Pericardium fibroblast (primary cell): ENCODE results near the gene PLXNC1. TPM values are rescaled to one million over a fixed set of nuclear protein-coding genes. Genes with fewer than 3 reads are reported as not detected.

Experiments used
- total RNA-seq: library from RNA; depleted of rRNA; stranded (reverse); fragments of >200 nt; gene quantifications from 2 replicates; pipeline ENCODE4 v1.2.3, GENCODE V29; 2015

The PLXNC1 gene
- 6.6 and 9.8 TPM in 2 replicates for total RNA-seq

DNA sequence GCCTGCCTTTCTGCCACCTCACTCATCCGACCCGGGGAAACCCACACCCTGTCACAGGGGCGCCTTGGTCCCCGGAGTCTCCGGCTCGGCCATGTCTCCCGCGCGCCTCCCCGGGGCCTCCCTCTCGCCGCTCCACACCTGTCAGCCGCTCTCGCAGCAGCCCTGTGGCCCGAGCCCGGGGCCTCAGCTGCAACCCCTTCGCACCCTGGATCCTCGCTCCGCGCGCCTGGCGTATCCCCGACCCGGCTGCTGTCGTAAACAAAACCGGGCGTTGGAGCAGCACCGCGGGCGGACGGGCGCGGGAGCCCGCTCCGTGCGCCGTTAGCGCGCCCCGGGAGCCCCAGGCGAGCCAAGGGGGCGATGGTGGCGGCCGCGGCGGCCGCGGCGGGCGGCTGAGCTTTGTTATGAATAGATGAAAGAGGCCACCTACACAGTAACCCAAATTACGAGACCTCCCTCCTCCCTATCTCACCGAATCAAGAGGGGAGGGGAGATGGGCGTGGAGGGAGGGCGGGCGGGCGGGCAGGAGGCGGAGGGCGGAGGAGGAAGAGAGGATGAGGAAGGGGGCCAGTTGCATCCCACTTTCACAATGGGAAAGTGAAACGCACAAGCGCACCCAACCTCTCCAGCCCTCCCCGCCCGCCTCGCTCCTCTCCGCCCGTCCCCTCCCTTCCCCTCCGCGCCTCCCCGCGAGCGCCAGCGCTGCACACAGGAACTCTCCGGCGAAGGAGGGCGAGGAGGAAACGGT, at the start of gene PLXNC1:
PLXNC1 (plus strand) TSS at position 587 of the 748 bp plus-strand sequence. CDS start 395 bp downstream, outside the sequence.

